NCI-H1930 (cell line): ENCODE measurements around the gene CERK.
A peak's percentile ranks its signal among the peaks of the same experiment; 100 is the strongest.
"Not testable (repeated sequence)": the region's sequence is repeated elsewhere in the genome, so short reads cannot be mapped to it uniquely, and the experiment has no call there.

Source experiments
- DNase-seq, 2 experiments: peaks; one replicate each; lab custom pipeline; 2025; lab: John Stamatoyannopoulos, UW

The CERK gene

GRCh38 chr22:46748908-46749675 lies 11.0 kb upstream of the CERK start:
- DNase-seq, result no peak

- DNase-seq, result no peak
Observed at GRCh38 chr22:46748206-46748907, 10.3 kb upstream of the CERK start.

GRCh38 chr22:46747646-46748045 lies 9.6 kb upstream of the CERK start:
- DNase-seq, result no peak

GRCh38 chr22:46746620-46747019 lies 8.6 kb upstream of the CERK start:
- no peak for DNase-seq

- no peak for DNase-seq
Observed at GRCh38 chr22:46746192-46746591, 8.1 kb upstream of the CERK start.

GRCh38 chr22:46744581-46744980 lies 6.5 kb upstream of the CERK start:
- DNase-seq, result no peak

- no peak for DNase-seq
Observed at GRCh38 chr22:46742576-46743221, 4.6 kb upstream of the CERK start.

GRCh38 chr22:46741974-46742519 lies 4.0 kb upstream of the CERK start:
- DNase-seq, result no peak

GRCh38 chr22:46740910-46741780 lies 3.1 kb upstream of the CERK start:
- no peak for DNase-seq

GRCh38 chr22:46739094-46739870 lies 1.2 kb upstream of the CERK start:
- DNase-seq, result peak in 1 of 2 experiments; percentile 36

GRCh38 chr22:46738647-46739093 lies 618 bp upstream of the CERK start:
- DNase-seq, result no peak

- peak in 1 of 2 experiments; percentile 17 for DNase-seq
Observed at GRCh38 chr22:46737105-46737975, 712 bp downstream of the CERK start.

- no peak for DNase-seq
Observed at GRCh38 chr22:46736705-46737104, 1.3 kb downstream of the CERK start.

GRCh38 chr22:46735747-46736608 lies 2.1 kb downstream of the CERK start:
- DNase-seq, result no peak

- DNase-seq, result no peak
Observed at GRCh38 chr22:46734830-46735453, 3.1 kb downstream of the CERK start.

- DNase-seq, result not testable (repeated sequence)
Observed at GRCh38 chr22:46734213-46734722, 3.8 kb downstream of the CERK start.

GRCh38 chr22:46732513-46732912 lies 5.5 kb downstream of the CERK start:
- DNase-seq, result no peak

- no peak for DNase-seq
Observed at GRCh38 chr22:46732041-46732379, 6.0 kb downstream of the CERK start.
